Endothelial cell of hepatic sinusoid (primary cell): ENCODE measurements around the gene TMEM51.

Experiments used
- in situ Hi-C: cut with HindIII; loops from 2 replicates; pipeline ENCODE4 v1.10.0; 2017; ENCODE audit warnings: low sequenced_read_pairs

The TMEM51 gene, protein sequence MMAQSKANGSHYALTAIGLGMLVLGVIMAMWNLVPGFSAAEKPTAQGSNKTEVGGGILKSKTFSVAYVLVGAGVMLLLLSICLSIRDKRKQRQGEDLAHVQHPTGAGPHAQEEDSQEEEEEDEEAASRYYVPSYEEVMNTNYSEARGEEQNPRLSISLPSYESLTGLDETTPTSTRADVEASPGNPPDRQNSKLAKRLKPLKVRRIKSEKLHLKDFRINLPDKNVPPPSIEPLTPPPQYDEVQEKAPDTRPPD

GRCh38 chr1:15153184-15153841, at the start of gene TMEM51:
Gene TMEM51, plus strand, starts transcription at chr1:15153747. Its CDS starts 61,341 bp downstream, at chr1:15215088.
- in situ Hi-C loops: no loop called here

DNA sequence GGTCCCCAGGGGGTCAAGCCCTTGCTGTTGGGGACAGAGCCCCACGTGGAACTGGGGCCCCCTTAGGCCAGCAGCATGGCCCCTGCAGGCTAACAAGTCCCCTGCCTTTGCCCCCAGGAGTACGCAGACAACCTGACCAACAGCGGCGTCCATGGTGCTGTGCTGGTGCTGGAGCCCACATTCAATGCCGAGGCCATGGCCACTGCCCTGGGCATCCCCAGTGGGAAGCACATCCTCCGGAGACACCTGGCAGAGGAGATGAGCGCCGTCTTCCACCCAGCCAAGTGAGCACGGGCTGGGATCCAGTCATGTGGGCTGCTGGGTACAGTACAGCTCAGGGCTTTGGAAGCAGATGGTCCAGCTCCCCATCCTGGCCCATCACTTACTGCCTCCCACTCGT, 49.6 kb upstream of the TMEM51 start:
- in situ Hi-C loops: no loop called here

GRCh38 chr1:15104768-15105167, 48.8 kb upstream of the TMEM51 start:
- in situ Hi-C loops: no loop called here

- in situ Hi-C loops: no loop called here
Observed at GRCh38 chr1:15106608-15107007, 46.9 kb upstream of the TMEM51 start.

DNA sequence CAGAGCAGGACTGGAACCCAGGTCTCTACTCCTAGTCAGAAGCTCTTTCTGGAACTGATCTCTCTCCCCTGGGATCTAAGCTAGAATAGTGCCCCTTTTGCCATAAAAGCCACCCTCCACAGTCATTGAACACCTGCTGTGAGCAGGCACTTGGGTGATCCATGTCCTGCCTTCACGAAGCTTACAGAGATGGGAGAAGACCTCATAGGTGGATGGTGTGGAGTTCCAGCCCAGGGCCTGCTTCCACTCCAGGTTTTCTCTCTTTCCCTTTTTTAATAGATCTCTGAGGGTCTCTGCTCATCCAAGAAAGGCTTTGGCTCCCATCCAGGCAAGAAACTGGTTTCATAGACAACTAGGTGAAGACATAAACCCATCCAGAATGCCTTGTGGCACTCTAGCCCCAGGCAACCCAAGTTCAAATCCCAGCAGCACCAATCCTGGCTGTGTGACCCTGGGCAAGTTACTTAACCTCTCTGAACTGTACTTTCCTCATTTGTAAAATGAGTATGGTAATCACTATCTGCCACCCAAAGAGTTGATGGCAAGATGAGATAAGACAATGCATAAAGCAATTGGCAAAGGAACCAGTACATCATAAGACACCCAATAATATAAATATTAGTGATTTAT, 46.4 kb upstream of the TMEM51 start:
- in situ Hi-C loops: no loop called here

GRCh38 chr1:15107911-15108310, 45.6 kb upstream of the TMEM51 start:
- in situ Hi-C loops: no loop called here

GRCh38 chr1:15110128-15110866, 43.2 kb upstream of the TMEM51 start:
- in situ Hi-C loops: no loop called here

DNA sequence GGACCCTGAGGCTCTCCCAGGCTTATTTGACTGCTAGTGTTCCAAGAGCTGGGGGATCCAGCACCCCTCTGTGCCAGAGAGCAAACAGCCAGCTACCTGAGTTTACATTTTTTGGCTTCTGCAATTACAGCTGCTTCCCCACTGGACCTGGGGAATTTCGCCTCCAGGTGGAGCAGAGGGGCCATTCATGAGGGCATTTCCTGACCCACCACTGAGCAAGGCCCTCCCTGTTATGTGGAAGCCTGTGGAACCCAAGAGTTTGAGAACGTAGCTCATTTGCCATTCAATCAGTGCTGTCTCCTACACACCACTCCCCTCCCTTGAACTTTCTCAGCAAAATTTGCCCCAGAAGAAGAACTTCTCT, 42.7 kb upstream of the TMEM51 start:
- in situ Hi-C loops: no loop called here

DNA sequence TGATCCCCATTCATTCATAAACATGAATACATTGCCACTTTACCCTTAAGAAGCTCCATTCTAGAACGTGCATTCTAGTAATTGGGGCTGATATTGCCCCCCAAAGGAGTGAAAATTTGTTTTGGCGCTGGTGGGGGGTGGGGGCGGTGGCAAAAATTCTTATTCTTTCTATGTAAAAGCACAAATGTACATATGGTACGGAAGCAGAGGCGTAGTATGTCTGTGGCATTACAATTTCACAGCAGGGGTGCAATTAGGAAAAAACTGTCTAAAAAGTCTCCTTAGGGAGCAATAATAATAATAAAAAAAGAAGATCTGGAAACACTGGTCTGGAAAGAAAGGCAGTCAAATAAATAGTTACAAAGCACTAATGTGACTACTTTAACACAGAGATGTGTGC, 40.4 kb upstream of the TMEM51 start:
- in situ Hi-C loops: no loop called here

- in situ Hi-C loops: no loop called here
Observed at GRCh38 chr1:15114884-15115283, 38.7 kb upstream of the TMEM51 start.

GRCh38 chr1:15115542-15116330, 37.8 kb upstream of the TMEM51 start:
- in situ Hi-C loops: no loop called here

- in situ Hi-C loops: no loop called here
Observed at GRCh38 chr1:15116966-15117365, 36.6 kb upstream of the TMEM51 start.

GRCh38 chr1:15117671-15118325, 35.7 kb upstream of the TMEM51 start:
- in situ Hi-C loops: no loop called here

- in situ Hi-C loops: no loop called here
Observed at GRCh38 chr1:15118579-15118978, 35.0 kb upstream of the TMEM51 start.

DNA sequence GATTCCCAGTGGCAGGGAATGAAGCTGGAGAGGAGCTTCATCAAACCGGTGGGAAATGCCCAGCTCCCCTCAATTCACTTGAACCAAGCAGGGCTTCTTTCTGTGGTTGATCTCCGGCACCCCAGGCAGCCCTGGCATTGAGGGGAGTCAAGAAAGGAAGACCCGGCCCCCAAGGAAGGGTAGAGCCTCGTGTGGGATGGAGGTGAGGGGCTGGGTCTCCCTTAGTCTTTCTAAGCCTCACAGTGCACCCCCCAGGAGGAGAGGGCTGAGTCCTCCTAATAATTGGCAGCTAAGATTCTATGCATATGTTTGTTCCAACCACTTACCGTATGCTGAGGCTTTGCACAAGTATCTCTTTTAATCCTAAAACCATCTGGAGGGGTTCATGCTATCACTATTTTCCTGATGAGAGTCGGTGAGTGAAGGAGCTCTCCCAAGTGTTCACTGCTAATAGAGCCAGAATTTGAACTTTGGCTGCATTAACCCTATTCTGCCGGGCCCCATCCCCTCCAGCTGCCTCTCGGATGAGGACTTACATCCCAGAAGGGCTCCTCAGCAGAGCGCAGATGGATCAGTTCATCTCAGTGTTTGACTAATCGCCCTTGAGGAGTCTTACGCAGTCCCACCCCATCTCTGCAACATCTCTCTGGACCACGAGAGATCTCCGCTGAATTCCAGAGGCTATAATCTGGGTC, 33.1 kb upstream of the TMEM51 start:
- in situ Hi-C loops: no loop called here

GRCh38 chr1:15122331-15122730, 31.2 kb upstream of the TMEM51 start:
- in situ Hi-C loops: no loop called here

- in situ Hi-C loops: no loop called here
Observed at GRCh38 chr1:15123270-15123669, 30.3 kb upstream of the TMEM51 start.

DNA sequence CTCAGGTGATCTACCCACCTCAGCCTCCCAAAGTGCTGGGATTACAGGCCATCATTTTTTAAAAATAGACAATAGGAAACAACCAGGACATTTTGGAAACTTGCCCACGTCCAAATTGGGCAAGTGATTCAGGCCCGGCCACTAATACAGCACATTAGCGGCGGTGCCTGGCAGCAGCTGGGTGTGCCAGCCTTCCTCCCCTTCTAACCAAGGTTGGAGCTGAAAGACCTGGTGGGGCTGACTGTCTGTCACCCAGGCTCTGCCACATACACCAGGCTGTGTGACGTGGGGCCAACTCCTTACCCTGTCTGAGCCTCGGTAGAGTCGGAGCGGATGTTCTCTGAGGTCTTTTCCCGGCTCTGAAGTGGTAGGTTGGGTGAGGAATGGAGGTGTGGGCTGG, 29.6 kb upstream of the TMEM51 start:
- in situ Hi-C loops: no loop called here

- in situ Hi-C loops: no loop called here
Observed at GRCh38 chr1:15124362-15125100, 29.0 kb upstream of the TMEM51 start.
